Nephron (organoid): ENCODE results near the gene VIPR2.

Experiments
- H3K27ac Mint-ChIP-seq, 3 experiments: 2 replicates each; pipeline ENCODE4 v1.8.0; 2020; ENCODE audit warnings: mixed read lengths in 3 of 3, mild to moderate bottlenecking in 2 of 3, moderate library complexity in 1 of 3
- H3K27me3 Mint-ChIP-seq: 2 replicates; pipeline ENCODE4 v1.8.0; 2021; ENCODE audit warnings: low read depth, mild to moderate bottlenecking, moderate library complexity, mixed read lengths
- H3K36me3 Mint-ChIP-seq: 2 replicates; pipeline ENCODE4 v1.8.0; 2020; ENCODE audit warnings: low read depth, mixed read lengths
- H3K4me1 Mint-ChIP-seq: 2 replicates; pipeline ENCODE4 v1.8.0; 2020; ENCODE audit warnings: mixed read lengths
- H3K4me3 Mint-ChIP-seq, 3 experiments: 2 replicates each; pipeline ENCODE4 v1.8.0; 2020; ENCODE audit warnings: mild to moderate bottlenecking in 3 of 3, mixed read lengths in 3 of 3, moderate library complexity in 2 of 3
- H3K9me3 Mint-ChIP-seq: 2 replicates; pipeline ENCODE4 v1.8.0; 2020; ENCODE audit warnings: mixed read lengths
- TF ChIP-seq, protein P1 (sequence below), 3 experiments: fragments of 200-600 bp; sonication (generic); IDR thresholded peaks; one replicate each; pipeline ENCODE4 v1.5.0; 2021; ENCODE audit warnings: antibody characterized with exemption in 3 of 3; ENCODE audit not compliant: unreplicated experiment in 3 of 3

The VIPR2 gene

DNA sequence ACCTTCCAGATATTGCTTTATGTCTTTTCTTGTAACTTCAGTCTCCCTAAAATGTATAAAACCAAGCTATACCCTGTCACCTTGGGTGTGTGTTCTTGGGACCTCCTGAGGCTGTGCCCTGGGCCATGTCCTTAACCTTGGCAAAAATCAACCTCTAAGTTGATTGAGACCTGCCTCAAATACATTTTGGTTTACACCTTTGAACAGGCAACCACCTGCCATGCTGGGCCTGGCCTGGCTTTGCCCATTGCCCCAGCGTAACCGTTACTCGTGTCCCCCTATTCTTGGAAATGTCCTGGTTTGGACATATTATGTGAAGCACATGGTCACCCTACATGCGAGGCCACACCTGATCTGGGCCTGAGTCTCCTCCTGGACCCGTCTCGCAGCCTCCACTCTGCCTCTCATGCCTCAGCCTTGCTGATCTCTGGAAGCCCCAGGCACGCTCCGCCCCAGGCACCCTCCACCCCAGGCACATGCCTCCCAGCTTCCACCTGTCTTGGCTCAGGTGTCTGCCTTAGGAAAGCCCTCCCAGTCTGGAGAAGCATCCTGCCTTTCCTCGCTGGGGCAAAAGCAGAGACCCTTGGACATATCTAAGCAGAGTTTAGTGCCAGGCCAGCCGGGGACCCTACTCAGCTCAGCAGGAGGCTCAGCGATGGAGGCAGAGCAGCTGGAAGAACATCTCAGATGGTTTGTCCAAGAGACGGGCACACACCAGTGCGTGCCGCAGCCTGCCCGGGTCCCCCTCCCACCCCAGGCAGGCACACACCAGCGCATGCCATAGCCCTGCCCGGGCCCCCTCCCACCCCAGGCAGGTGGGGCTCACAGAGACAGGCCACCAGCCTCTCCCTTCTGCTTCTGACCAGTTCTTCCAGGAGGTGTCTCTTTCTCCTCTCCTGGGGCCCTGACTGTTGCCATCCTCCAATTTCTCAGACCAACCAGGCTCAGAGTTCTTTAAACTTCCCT, 4.0 kb upstream of the VIPR2 start:
- no peaks in the 10 kb centered on the region for H3K4me1 Mint-ChIP-seq
- no peaks in the 10 kb centered on the region for H3K36me3 Mint-ChIP-seq
- no peak overlapping the region for H3K27ac Mint-ChIP-seq
- peaks cover 37% of the 10 kb centered on the region for H3K27me3 Mint-ChIP-seq
- TF ChIP-seq, protein P1, sequence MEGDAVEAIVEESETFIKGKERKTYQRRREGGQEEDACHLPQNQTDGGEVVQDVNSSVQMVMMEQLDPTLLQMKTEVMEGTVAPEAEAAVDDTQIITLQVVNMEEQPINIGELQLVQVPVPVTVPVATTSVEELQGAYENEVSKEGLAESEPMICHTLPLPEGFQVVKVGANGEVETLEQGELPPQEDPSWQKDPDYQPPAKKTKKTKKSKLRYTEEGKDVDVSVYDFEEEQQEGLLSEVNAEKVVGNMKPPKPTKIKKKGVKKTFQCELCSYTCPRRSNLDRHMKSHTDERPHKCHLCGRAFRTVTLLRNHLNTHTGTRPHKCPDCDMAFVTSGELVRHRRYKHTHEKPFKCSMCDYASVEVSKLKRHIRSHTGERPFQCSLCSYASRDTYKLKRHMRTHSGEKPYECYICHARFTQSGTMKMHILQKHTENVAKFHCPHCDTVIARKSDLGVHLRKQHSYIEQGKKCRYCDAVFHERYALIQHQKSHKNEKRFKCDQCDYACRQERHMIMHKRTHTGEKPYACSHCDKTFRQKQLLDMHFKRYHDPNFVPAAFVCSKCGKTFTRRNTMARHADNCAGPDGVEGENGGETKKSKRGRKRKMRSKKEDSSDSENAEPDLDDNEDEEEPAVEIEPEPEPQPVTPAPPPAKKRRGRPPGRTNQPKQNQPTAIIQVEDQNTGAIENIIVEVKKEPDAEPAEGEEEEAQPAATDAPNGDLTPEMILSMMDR (IDR thresholded peaks at IDR 0.05; ENCODE audit: unreplicated experiment in 3 of 3): no peak
- H3K9me3 Mint-ChIP-seq: no peaks in the 10 kb centered on the region
- H3K4me3 Mint-ChIP-seq: no peak overlapping the region

DNA sequence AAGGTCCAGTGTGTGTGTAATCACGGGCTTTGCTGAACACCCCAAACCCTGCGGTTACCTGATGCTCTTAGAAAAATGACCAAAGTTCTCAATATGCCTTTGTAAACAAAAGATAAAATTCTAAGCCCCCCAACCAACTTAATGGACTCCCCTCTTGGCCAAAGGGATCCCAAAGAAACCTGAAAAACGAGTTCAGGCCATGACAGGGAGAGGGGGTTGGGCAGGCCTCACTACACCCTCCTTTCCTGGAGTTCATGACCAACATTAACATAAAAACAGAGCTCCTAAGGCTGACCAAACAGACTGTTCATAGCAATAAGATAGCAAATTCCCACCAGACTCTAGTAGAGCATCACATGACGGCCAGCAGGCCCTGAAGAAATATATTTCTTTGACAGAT, 3.0 kb upstream of the VIPR2 start:
- H3K4me3 Mint-ChIP-seq: no peak overlapping the region

DNA sequence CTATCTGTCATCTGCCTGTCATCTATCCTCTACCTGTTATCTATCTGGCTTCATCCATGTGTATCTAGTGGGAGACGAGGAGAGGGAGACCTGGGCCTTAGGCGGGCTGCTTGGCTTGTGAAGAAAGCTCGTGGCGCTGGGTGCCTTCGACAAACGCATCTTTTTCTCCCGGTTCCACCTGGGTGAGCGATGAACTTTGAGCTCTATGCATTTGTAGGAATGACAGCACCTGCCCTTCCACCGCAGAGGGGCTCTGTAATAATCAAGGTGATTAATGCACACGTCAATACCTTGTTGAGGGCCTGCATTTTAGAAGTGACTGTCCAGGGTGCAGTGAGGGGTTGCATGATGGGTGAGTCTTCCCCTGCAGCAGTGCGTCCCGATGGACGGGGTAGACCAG, 2.6 kb upstream of the VIPR2 start:
- TF ChIP-seq, protein P1 (IDR thresholded peaks at IDR 0.05; ENCODE audit: unreplicated experiment in 3 of 3): no peak
- Mint-ChIP-seq H3K27me3 (peaks cover 41% of the 10 kb centered on the region), H3K27ac (no peak overlapping the region), H3K9me3 (no peaks in the 10 kb centered on the region), H3K4me1 (no peaks in the 10 kb centered on the region), H3K36me3 (no peaks in the 10 kb centered on the region), H3K4me3 (no peak overlapping the region)

More for the DNA sequence above, 3.0 kb upstream of the VIPR2 start:
- TF ChIP-seq, protein P1 (IDR thresholded peaks at IDR 0.05; ENCODE audit: unreplicated experiment in 3 of 3): no peak
- H3K36me3 Mint-ChIP-seq: no peaks in the 10 kb centered on the region
- no peak overlapping the region for H3K27ac Mint-ChIP-seq
- H3K27me3 Mint-ChIP-seq: peaks cover 37% of the 10 kb centered on the region
- no peaks in the 10 kb centered on the region for H3K4me1 Mint-ChIP-seq
- no peaks in the 10 kb centered on the region for H3K9me3 Mint-ChIP-seq

DNA sequence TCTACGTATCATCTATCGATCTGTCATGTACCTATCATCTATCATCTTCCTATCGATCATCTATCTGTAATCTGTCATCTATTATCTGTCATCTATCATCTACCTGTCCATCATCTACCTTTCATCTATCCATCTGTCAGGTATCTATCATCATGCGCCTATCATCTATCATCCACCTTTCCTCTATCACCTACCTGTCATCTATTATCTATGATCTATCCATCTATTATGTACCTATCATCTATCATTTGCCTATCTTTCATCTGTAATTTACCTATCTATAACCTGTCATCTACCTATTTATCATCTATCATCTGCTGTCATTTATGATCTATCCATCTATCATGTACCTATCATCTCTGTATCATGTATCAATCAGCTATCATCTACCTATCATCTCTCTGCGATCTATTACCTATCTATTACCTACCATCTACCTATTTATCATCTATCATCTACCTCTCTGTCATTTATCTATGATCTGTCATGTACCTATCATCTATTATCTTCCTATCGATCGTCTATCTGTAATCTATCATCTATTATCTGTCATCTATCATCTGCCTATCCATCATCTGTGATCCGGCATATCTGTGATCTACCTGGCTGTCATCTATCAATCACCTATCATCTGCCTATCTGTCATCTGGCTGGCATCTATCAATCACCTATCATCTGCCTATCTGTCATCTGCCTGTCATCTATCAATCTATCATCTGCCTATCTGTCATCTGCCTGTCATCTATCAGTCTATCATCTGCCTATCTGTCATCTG, 1.6 kb upstream of the VIPR2 start:
- H3K4me1 Mint-ChIP-seq: peaks cover 8% of the 10 kb centered on the region
- H3K9me3 Mint-ChIP-seq: no peaks in the 10 kb centered on the region
- TF ChIP-seq, protein P1 (IDR thresholded peaks at IDR 0.05; ENCODE audit: unreplicated experiment in 3 of 3): no peak
- no peak overlapping the region for H3K4me3 Mint-ChIP-seq
- H3K27me3 Mint-ChIP-seq: peaks cover 44% of the 10 kb centered on the region
- no peaks in the 10 kb centered on the region for H3K36me3 Mint-ChIP-seq
- H3K27ac Mint-ChIP-seq: no peak overlapping the region

DNA sequence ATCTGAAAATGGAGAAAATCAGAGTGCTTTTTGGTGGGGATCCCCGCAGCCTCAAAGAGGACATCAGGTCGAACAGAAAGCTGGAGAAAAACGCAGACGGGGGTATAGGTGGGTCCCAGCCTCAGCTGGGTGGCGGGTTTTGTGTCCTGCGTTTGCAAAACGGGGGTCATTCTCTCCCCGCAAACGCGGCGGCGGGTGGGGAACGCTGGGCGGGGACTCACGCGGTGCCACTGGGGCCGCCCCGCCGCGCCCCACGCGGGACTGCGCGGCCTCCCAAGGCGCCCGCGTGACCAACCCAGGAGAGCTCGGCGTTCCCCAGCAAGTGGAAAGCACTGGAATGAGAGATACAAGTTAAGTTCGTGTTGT, 806 bp upstream of the VIPR2 start:
- no peak overlapping the region for H3K27ac Mint-ChIP-seq
- TF ChIP-seq, protein P1 (IDR thresholded peaks at IDR 0.05; ENCODE audit: unreplicated experiment in 3 of 3): no peak

More for the DNA sequence above, 806 bp upstream of the VIPR2 start:
- H3K36me3 Mint-ChIP-seq: no peaks in the 10 kb centered on the region
- peak overlapping the region; percentile 78 to 80 (median 79) for H3K4me3 Mint-ChIP-seq
- peaks cover 51% of the 10 kb centered on the region for H3K27me3 Mint-ChIP-seq
- H3K4me1 Mint-ChIP-seq: peaks cover 8% of the 10 kb centered on the region
- no peaks in the 10 kb centered on the region for H3K9me3 Mint-ChIP-seq
